OCI-LY7 (cell line): ENCODE measurements around the gene IGFBP2. TPM values are rescaled to one million over a fixed set of nuclear protein-coding genes. Genes with fewer than 3 reads are reported as not detected.

Experiments
- BruUV-seq: library from RNA; stranded (reverse); fragments of 400-500 nt; replicated peaks from 2 replicates; lab custom pipeline; 2021; lab: Mats Ljungman, UMichigan
- CTCF ChIA-PET: fragments of 300-600 bp; sonication (Branson Sonifier 250); formaldehyde crosslinking; loops from one replicate; lab custom pipeline; 2022; ENCODE audit warnings: antibody characterized with exemption; ENCODE audit not compliant: unreplicated experiment; lab: Charles Lee
- POLR2A ChIA-PET: fragments of 300-600 bp; sonication (Branson Sonifier 250); formaldehyde crosslinking; loops from one replicate; lab custom pipeline; 2022; ENCODE audit warnings: antibody characterized with exemption; lab: Charles Lee
- DNase-seq: peaks from one replicate; pipeline ENCODE4 v3.0.0-alpha.2; 2015; ENCODE audit warnings: low spot score
- H2AFZ ChIP-seq: fragments of 200-600 bp; sonication (generic), shearing (Covaris generic); 2 replicates; pipeline ENCODE4 v1.6.1; 2014; ENCODE audit warnings: mild to moderate bottlenecking, antibody characterized with exemption, low read length, moderate library complexity
- H3K27ac ChIP-seq: fragments of 200-600 bp; sonication (generic); 2 replicates; pipeline ENCODE4 v1.5.1; 2014; ENCODE audit warnings: mixed run types, low read depth, mild to moderate bottlenecking, moderate library complexity, low read length, inconsistent platforms; ENCODE audit not compliant: poor library complexity, severe bottlenecking
- H3K36me3 ChIP-seq: fragments of 200-600 bp; sonication (generic); 2 replicates; pipeline ENCODE4 v1.6.1; 2014; ENCODE audit warnings: mild to moderate bottlenecking, antibody characterized with exemption, low read length, moderate library complexity, mixed read lengths; ENCODE audit not compliant: insufficient read depth
- H3K4me1 ChIP-seq: fragments of 200-600 bp; sonication (generic); 2 replicates; pipeline ENCODE4 v1.5.1; 2014; ENCODE audit warnings: mild to moderate bottlenecking, low read length; ENCODE audit not compliant: insufficient read depth, poor library complexity, severe bottlenecking
- H3K4me2 ChIP-seq: fragments of 200-600 bp; sonication (generic); 2 replicates; pipeline ENCODE4 v1.6.1; 2014; ENCODE audit warnings: mild to moderate bottlenecking, low read length
- H3K4me3 ChIP-seq: fragments of 200-600 bp; sonication (generic); 2 replicates; pipeline ENCODE4 v1.5.1; 2014; ENCODE audit warnings: mild to moderate bottlenecking, low read depth, low read length; ENCODE audit not compliant: poor library complexity, severe bottlenecking
- H3K79me2 ChIP-seq: fragments of 200-600 bp; sonication (generic); 2 replicates; pipeline ENCODE4 v1.6.1; 2016; ENCODE audit warnings: low read depth, mild to moderate bottlenecking, low read length, moderate library complexity, mixed read lengths; ENCODE audit not compliant: insufficient read depth
- H3K9me2 ChIP-seq: fragments of 200-600 bp; sonication (generic); 2 replicates; pipeline ENCODE4 v1.6.1; 2016; ENCODE audit warnings: mild to moderate bottlenecking, low read length, mixed read lengths; ENCODE audit not compliant: insufficient read depth
- H3K9me3 ChIP-seq: fragments of 200-600 bp; sonication (generic); 2 replicates; pipeline ENCODE4 v1.6.1; 2014; ENCODE audit warnings: mild to moderate bottlenecking, mixed run types, low read length, mixed read lengths
- H4K20me1 ChIP-seq: fragments of 200-600 bp; sonication (generic); 2 replicates; pipeline ENCODE4 v1.6.1; 2014; ENCODE audit warnings: mild to moderate bottlenecking, antibody characterized with exemption, low read length, moderate library complexity, mixed read lengths; ENCODE audit not compliant: insufficient read depth
- CTCF ChIP-seq: fragments of 200-600 bp; sonication (generic); conservative IDR thresholded peaks from 2 replicates; pipeline ENCODE4 v1.5.1; 2014; ENCODE audit warnings: mild to moderate bottlenecking, antibody characterized with exemption, low read length, moderate library complexity, mixed read lengths
- EZH2phosphoT487 ChIP-seq: fragments of 200-600 bp; sonication (generic); IDR thresholded peaks from 2 replicates; pipeline ENCODE4 v1.6.1; 2018; ENCODE audit warnings: low read depth, borderline replicate concordance, mild to moderate bottlenecking, mixed run types, antibody characterized with exemption, low read length, moderate library complexity, mixed read lengths
- intact Hi-C: fragments of 100-400 bp; cut with micrococcal nuclease; formaldehyde crosslinking; loops from one replicate; pipeline ENCODE4 v1.10.0; 2022; ENCODE audit not compliant: unreplicated experiment
- total RNA-seq, 2 experiments: library from RNA; depleted of rRNA in 1 of 2; stranded (reverse); fragments of >200 nt in 1 of 2; shearing (Covaris generic) in 1 of 2; gene quantifications; 2 replicates each; pipeline ENCODE4 v1.2.3, GENCODE V29; 2014 to 2022

The IGFBP2 gene
- total RNA-seq, 2 experiments from 2014 or later, result 0.66 TPM; not detected in 1

GRCh38 chr2:216693414-216694080, 60.3 kb downstream of the IGFBP2 start:
- DNase-seq, result no peak
- H3K27ac ChIP-seq, result no peak overlapping the region
- no peaks in the 10 kb centered on the region for H3K9me3 ChIP-seq
- CTCF ChIA-PET, result interaction anchor here (0.6 to 0.7 kb wide), 3 partner anchors 203 to 363 kb away, joined by 3 to 9 read pairs (median 3); no protein-coding TSS in a partner anchor
- BruUV-seq, result no TSS peak
- H3K36me3 ChIP-seq, result no peaks in the 10 kb centered on the region
- H2AFZ ChIP-seq, result no peak overlapping the region
- H4K20me1 ChIP-seq, result no peaks in the 10 kb centered on the region
- TF ChIP-seq EZH2phosphoT487 (no peak), CTCF (no peak)
- intact Hi-C loops, result no loop called here
- no peak overlapping the region for H3K4me3 ChIP-seq
- POLR2A ChIA-PET, result interaction anchor here (0.6 kb wide), 1 partner anchor 813 kb away, joined by 7 read pairs; no protein-coding TSS in a partner anchor
- no peaks in the 10 kb centered on the region for H3K79me2 ChIP-seq
- H3K4me2 ChIP-seq, result no peak overlapping the region
- H3K4me1 ChIP-seq, result no peaks in the 10 kb centered on the region
- no peaks in the 10 kb centered on the region for H3K9me2 ChIP-seq

- POLR2A ChIA-PET, result interaction anchor here (0.6 kb wide), 1 partner anchor 165 kb away, joined by 3 read pairs; no protein-coding TSS in a partner anchor
- H3K4me3 ChIP-seq, result no peak overlapping the region
- no peak overlapping the region for H2AFZ ChIP-seq
- no peak overlapping the region for H3K27ac ChIP-seq
- H3K4me2 ChIP-seq, result no peak overlapping the region
- CTCF ChIA-PET, result interaction anchor here (0.6 to 0.7 kb wide), 2 partner anchors 203 to 362 kb away, joined by 3 to 9 read pairs; no protein-coding TSS in a partner anchor
- TF ChIP-seq EZH2phosphoT487 (no peak), CTCF (no peak)
- intact Hi-C loops, result no loop called here
- H3K4me1 ChIP-seq, result no peaks in the 10 kb centered on the region
- H3K9me3 ChIP-seq, result no peaks in the 10 kb centered on the region
- no TSS peak for BruUV-seq
- no peaks in the 10 kb centered on the region for H3K79me2 ChIP-seq
- no peak for DNase-seq
- no peaks in the 10 kb centered on the region for H3K36me3 ChIP-seq
- H4K20me1 ChIP-seq, result no peaks in the 10 kb centered on the region
- no peaks in the 10 kb centered on the region for H3K9me2 ChIP-seq
Observed at GRCh38 chr2:216694082-216694825, 61.0 kb downstream of the IGFBP2 start.
